Regular cardiac myocyte (primary cell): ENCODE results near the gene CNP. TPM values are rescaled to one million over a fixed set of nuclear protein-coding genes. Genes with fewer than 3 reads are reported as not detected.

Experiments used
- total RNA-seq: library from RNA; depleted of rRNA; stranded (reverse); fragments of >200 nt; gene quantifications from 2 replicates; pipeline ENCODE4 v1.2.3, GENCODE V29; 2014

The CNP gene
- total RNA-seq: 25.4 and 68.6 TPM in 2 replicates

DNA sequence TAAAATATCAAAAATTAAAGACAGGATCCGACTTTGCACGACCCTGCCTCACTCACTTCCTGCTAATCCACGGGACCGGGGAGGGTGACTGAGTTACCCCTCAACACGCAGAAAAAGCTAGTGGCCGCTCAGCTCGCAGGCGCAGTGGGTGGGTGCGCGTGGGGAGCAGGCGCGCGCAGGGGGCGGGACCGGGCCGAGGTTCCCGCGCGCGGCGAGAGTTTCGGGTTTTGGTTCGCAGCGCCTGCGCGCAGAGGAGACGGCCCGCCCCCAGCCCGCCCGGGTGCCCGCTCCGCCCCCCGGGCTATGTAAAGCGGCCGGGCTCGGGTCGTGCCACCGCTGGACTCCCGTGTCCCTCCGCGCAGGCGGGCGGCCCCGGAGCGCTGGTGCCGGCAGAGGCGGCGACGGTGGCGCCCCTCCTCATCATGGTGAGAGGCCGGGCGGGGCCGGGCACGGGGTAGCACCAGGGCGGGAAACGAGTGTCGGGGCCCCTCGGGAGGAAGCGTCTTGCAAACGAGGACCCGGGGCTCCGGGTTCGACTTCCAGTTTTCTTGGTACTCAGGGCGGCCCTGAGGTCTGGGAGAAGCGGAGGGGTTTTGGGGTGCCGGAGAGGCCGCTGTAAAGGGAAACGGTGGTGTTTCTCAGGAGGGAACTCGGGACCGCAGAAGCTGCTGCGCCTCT, at the start of gene CNP:
TSS of gene CNP (plus strand) at position 333 of the 678 bp plus-strand sequence. CDS start at position 423, 90 bp downstream.

DNA sequence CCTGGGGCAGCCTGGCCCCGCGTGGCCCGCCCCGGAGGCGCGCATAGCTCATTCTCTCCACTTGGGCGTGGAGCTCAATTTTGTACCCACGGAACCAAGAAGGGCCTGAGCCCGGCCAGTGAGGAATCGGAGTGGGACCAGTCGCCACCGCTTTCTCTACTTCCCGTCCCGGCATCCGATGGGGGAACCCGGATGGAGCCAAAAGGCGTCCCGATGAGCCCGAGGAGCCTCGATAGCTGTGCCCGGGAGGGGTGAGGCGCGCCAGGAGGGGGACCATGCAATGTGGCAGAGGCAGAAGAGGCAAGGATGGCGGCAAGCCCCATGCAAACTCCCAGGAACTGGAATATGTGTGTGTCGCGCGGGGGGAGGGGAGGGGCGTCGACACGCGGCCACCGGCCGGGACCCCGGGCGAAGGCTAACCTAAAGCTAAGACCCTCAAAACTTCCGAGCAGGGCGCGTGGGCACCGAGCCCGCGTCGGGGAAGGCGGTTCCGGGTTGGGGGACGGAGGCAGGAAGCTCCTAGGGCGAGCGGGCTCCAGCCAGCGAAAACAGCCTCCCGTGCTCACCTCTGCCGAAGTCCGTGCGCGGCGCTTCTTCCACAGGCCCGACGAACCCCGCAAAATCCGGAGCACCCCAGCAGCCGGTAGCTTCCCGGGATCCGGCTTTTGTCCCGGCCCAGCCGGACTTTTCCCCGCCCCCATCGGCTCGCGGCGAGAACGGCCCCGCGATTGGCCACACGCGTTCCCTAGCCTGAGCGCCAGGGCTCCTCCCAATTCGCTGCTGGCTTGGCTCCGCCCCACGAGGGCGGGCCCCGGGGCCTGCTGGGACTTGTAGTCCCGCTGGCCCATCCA, 48.1 kb upstream of the CNP start, which contains the start of gene ACLY:
TSS of gene ACLY (minus strand) at position 638 of the 851 bp plus-strand sequence. CDS start 5,078 bp downstream, outside the sequence.

DNA sequence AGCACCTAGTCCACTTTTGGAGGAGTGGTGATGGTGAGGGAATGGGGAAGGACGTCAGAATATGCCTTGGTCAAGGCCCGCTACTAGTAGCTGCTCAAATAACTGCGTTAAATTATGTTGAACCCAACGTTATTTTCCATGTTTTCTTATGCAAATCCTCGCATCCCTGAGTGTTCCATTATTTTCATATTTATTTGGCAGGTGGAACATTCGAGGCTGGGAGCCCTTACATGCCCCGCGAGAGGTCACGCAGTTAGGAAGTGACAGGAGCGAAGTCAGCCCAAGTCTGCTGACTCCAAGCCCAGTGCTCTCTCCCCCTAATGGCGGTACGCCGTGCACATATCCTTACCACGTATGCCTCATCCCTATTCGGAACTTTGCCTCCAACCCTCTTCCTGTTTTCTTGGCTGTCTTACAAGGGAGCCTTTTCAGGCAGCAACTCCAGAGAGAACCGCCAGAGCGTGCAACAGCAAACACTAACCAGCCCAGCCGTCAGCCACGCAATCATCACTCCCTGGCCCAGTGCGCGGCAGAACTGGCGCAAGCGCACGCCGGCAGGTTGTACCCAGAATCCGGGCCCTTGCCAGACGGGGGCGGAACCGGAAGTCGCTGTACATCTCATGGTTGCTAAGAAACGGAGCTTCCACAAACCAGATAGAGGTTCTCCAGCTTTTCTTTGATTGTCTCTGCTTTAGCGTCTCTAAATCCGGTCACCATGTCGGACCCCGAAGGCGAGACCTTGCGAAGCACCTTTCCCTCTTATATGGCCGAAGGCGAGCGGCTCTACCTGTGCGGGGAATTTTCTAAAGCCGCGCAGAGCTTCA, 36.4 kb upstream of the CNP start, which contains the start of gene ODAD4:
TSS of gene ODAD4 (plus strand) at position 609 of the 824 bp plus-strand sequence. CDS start at position 716, 107 bp downstream.

DNA sequence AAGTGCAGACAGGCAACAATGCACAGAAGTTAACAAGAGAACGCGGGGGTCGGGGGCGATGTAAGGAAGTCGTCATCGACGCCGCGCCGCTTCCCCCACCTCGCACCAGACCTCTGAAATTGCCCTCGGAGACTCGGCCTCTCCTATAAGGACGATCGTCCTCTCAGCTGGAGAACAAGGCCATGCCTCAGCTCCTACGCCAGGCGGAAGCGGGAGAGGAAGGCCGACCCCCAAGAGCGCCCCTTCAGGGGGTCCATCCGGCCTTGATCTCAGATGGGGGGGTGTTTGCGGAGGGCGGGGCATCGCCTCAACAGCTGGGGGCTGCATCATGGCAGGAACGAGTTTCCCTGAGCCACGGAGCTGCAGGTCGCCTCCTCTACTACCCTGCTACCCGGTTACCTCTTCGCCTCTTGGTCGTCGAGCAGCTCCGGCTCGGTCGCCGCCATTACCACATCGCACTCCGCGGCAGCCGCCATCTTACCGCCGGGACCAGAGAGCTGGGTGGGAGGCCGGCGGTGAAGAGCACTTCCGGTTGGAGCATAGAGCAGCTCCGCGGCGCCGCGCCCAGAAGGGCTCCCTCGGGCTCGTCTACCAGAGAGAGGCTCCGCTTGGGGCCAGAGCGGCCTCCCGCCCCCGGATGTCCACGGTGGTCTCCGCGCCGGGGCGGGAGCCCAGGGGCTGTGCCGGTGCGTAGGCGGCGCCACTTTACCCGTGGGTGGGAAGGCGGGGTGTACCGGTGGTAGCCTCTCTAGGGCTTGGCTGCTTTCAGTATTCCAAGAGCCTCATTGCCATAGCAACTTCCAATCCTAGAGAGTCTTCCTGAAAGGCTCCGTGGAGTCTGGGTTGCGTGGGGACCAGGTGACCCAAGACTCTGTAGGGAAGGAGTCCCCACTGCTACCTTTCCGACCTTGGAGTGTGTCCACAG, 50.6 kb downstream of the CNP start, which contains the start of gene DNAJC7:
TSS of gene DNAJC7 (minus strand) at position 499 of the 925 bp plus-strand sequence. CDS start at position 476, 23 bp downstream.

DNA sequence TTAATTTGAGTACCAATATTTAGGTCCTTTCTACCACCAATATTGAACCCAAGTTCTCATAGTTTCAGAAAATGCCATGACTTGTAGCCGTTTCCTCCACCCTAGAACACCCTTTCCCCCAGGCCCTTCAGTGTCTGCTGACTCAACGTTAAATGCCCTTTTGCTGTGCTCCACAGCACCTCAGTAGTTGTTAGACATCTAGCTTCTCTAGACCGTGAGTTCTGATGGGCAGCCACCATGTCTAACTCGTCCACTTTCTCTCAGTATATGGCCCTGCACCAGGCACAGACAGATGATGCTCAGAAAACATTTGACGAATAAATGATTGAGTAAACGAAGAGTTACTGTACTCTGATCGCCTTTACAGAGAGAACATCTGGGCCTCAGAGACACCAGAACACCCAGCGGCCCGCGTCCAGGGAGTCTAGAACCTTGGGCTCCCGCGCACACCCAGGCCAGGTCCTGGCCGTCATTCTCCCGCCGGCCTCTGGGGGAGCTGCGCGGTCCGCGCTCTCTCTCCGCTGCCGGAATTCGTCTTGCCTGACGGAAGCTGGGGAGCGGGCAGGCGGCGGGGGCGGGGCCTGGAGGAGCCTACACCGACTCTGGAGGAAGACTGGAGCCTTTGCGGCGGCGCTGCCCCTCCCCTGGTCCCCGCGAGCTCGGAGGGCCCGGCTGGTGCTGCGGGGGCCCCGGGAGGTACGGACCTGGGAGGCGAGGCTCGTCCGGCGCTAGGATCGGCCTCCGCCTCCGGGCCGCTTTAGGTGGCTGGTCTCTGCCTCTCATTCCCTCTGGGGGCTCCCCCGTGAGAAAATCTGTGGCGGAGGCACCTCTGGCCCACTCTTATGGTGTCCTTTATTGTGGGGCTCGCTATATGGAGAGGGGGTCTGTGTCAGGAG, 53.2 kb downstream of the CNP start, which contains the start of gene NKIRAS2:
TSS of gene NKIRAS2 (plus strand) at position 582 of the 896 bp plus-strand sequence. CDS start 1,488 bp downstream, outside the sequence.

Other genes with a start within 250 kb of the CNP start
- under 0.01 TPM in 2 replicates for gene HAP1, start 232.2 kb upstream of the CNP start, total RNA-seq
- 10.5 and 14.1 TPM in 2 replicates for gene JUP, start 180.1 kb upstream of the CNP start, total RNA-seq
- gene P3H4, start 154.8 kb upstream of the CNP start, total RNA-seq: 103 and 118 TPM in 2 replicates
- gene FKBP10, start 153.8 kb upstream of the CNP start, total RNA-seq: 229 and 408 TPM in 2 replicates
- gene NT5C3B, start 130.6 kb upstream of the CNP start, total RNA-seq: 57.5 and 69.2 TPM in 2 replicates
- gene KLHL10, start 129.0 kb upstream of the CNP start, total RNA-seq: under 0.01 and 0.28 TPM in 2 replicates
- 31.3 and 47.0 TPM in 2 replicates for gene KLHL11, start 101.4 kb upstream of the CNP start, total RNA-seq
- gene ACLY, start 47.8 kb upstream of the CNP start, total RNA-seq: 184 and 301 TPM in 2 replicates
- gene ODAD4, start 36.2 kb upstream of the CNP start, total RNA-seq: 0.56 and 0.58 TPM in 2 replicates
- gene DNAJC7, start 50.6 kb downstream of the CNP start, total RNA-seq: 53.3 and 89.9 TPM in 2 replicates
- gene NKIRAS2, start 53.3 kb downstream of the CNP start, total RNA-seq: 27.1 and 42.4 TPM in 2 replicates
- under 0.01 and 0.28 TPM in 2 replicates for gene C17orf113, start 83.8 kb downstream of the CNP start, total RNA-seq
- under 0.01 TPM in 1 of 2 replicates, not detected in the other for gene ZNF385C, start 131.7 kb downstream of the CNP start, total RNA-seq
- gene DHX58, start 145.9 kb downstream of the CNP start, total RNA-seq: 6.5 and 13.2 TPM in 2 replicates
- 6.9 and 7.6 TPM in 2 replicates for gene KAT2A, start 154.6 kb downstream of the CNP start, total RNA-seq
- not detected in 2 replicates for gene HSPB9, start 156.0 kb downstream of the CNP start, total RNA-seq
- 54.7 and 99.3 TPM in 2 replicates for gene RAB5C, start 188.2 kb downstream of the CNP start, total RNA-seq
- under 0.01 TPM in 1 of 2 replicates, not detected in the other for gene KCNH4, start 214.3 kb downstream of the CNP start, total RNA-seq
- not detected in 2 replicates for gene HCRT, start 218.7 kb downstream of the CNP start, total RNA-seq
- gene GHDC, start 227.7 kb downstream of the CNP start, total RNA-seq: 12.5 and 20.9 TPM in 2 replicates